B cell (primary cell): ENCODE measurements around the gene RFC1.

Experiments used
- EZH2 ChIP-seq: IDR thresholded peaks from 2 replicates; pipeline ENCODE4 v1.6.1; 2012; ENCODE audit warnings: borderline replicate concordance, low read depth, mild to moderate bottlenecking, moderate library complexity, low read length; ENCODE audit not compliant: insufficient read depth, poor library complexity, severe bottlenecking
- TF ChIP-seq, protein P1 (sequence below): fragments of 200-600 bp; IDR thresholded peaks from one replicate; pipeline ENCODE4 v1.8.0; 2022; ENCODE audit warnings: antibody characterized with exemption, mild to moderate bottlenecking

DNA sequence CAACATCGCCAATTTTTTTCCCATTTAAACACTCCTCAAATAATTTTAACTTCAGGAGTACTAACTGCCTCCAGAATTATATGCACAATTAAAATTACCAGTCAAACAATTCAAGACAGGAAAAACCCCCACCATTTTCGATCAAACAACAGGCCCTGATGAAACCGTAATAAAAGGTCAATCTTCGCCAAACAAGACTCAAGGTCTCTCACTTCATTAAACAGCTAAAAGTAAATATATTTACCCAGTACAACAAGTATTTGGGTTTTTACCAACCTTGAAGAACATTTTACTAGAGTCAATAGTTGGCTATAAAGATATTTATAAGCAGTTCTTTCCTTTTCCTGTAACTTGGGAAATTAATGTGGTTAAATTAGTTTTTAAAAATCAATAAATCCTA is 28.3 kb downstream of the RFC1 start:
- TF ChIP-seq, protein P1, sequence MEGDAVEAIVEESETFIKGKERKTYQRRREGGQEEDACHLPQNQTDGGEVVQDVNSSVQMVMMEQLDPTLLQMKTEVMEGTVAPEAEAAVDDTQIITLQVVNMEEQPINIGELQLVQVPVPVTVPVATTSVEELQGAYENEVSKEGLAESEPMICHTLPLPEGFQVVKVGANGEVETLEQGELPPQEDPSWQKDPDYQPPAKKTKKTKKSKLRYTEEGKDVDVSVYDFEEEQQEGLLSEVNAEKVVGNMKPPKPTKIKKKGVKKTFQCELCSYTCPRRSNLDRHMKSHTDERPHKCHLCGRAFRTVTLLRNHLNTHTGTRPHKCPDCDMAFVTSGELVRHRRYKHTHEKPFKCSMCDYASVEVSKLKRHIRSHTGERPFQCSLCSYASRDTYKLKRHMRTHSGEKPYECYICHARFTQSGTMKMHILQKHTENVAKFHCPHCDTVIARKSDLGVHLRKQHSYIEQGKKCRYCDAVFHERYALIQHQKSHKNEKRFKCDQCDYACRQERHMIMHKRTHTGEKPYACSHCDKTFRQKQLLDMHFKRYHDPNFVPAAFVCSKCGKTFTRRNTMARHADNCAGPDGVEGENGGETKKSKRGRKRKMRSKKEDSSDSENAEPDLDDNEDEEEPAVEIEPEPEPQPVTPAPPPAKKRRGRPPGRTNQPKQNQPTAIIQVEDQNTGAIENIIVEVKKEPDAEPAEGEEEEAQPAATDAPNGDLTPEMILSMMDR = no peak
- no peak for TF ChIP-seq EZH2
